ENCODE results near the gene TSHZ2.

The TSHZ2 gene

GRCh38 chr20:53208110-53208832, 236.1 kb downstream of the TSHZ2 start:
- no peak overlapping the region for H3K4me3 ChIP-seq (ENCODE audit: low read depth, low read length)
- H3K9me3 ChIP-seq, result no peaks in the 10 kb centered on the region
- H3K4me1 ChIP-seq, result 0 out of 2 replicates have a peak, but pooled peaks cover 3% of the 10 kb centered on the region
- H3K27me3 ChIP-seq, result no peaks in the 10 kb centered on the region
- H3K36me3 ChIP-seq, result no peaks in the 10 kb centered on the region
- peak; percentile 16 for DNase-seq
- peak; percentile 39 for TF ChIP-seq CTCF (IDR thresholded peaks at IDR 0.05; ENCODE audit: low read depth, low read length)

- no peak for TF ChIP-seq CTCF (IDR thresholded peaks at IDR 0.05; ENCODE audit: low read depth, low read length)
- Histone ChIP-seq H3K9me3 (no peaks in the 10 kb centered on the region), H3K27me3 (no peaks in the 10 kb centered on the region)
Observed at GRCh38 chr20:53210041-53210440, 237.9 kb downstream of the TSHZ2 start.

GRCh38 chr20:53210931-53211330, 238.8 kb downstream of the TSHZ2 start:
- no peak for TF ChIP-seq CTCF (IDR thresholded peaks at IDR 0.05; ENCODE audit: low read depth, low read length)
- Histone ChIP-seq H3K4me1 (0 out of 2 replicates have a peak, but pooled peaks cover 3% of the 10 kb centered on the region), H3K9me3 (no peaks in the 10 kb centered on the region), H3K36me3 (no peaks in the 10 kb centered on the region), H3K27me3 (no peaks in the 10 kb centered on the region), H3K4me3 (ENCODE audit: low read depth, low read length) (no peak overlapping the region)
- no peak for DNase-seq

More at GRCh38 chr20:53210041-53210440, 237.9 kb downstream of the TSHZ2 start:
- no peaks in the 10 kb centered on the region for H3K36me3 ChIP-seq
- H3K4me1 ChIP-seq, result 0 out of 2 replicates have a peak, but pooled peaks cover 3% of the 10 kb centered on the region
- no peak overlapping the region for H3K4me3 ChIP-seq (ENCODE audit: low read depth, low read length)
- no peak for DNase-seq

- Histone ChIP-seq H3K4me1 (0 out of 2 replicates have a peak, but pooled peaks cover 3% of the 10 kb centered on the region), H3K27me3 (no peaks in the 10 kb centered on the region), H3K4me3 (ENCODE audit: low read depth, low read length) (no peak overlapping the region), H3K9me3 (no peaks in the 10 kb centered on the region), H3K36me3 (no peaks in the 10 kb centered on the region)
- no peak for DNase-seq
- no peak for TF ChIP-seq CTCF (IDR thresholded peaks at IDR 0.05; ENCODE audit: low read depth, low read length)
Observed at GRCh38 chr20:53212018-53212417, 239.9 kb downstream of the TSHZ2 start.

GRCh38 chr20:53214392-53214791, 242.2 kb downstream of the TSHZ2 start:
- no peak for DNase-seq
- H3K9me3 ChIP-seq, result no peaks in the 10 kb centered on the region

More at GRCh38 chr20:53214392-53214791, 242.2 kb downstream of the TSHZ2 start:
- 0 out of 2 replicates have a peak, but pooled peaks cover 3% of the 10 kb centered on the region for H3K4me1 ChIP-seq
- no peaks in the 10 kb centered on the region for H3K27me3 ChIP-seq
- no peak overlapping the region for H3K4me3 ChIP-seq (ENCODE audit: low read depth, low read length)
- no peak for TF ChIP-seq CTCF (IDR thresholded peaks at IDR 0.05; ENCODE audit: low read depth, low read length)
- no peaks in the 10 kb centered on the region for H3K36me3 ChIP-seq
